ENCODE data around the gene ZNF606.

Gene ZNF606

GRCh38 chr19:58002384-58003173 lies at the start of gene ZNF606:
ZNF606 (minus strand) TSS chr19:58002820; CDS start chr19:58001319, 1,501 bp downstream.
- Histone ChIP-seq H3K4me3 (peak within 1 kb of the TSS; percentile 91), H3K27ac (peak within 1 kb of the TSS; percentile 81), H3K36me3 (ENCODE audit: insufficient read depth, low read length) (peaks cover 72% of the 10 kb centered on the region), H3K9me3 (ENCODE audit: low read depth, low read length) (peaks cover 32% of the 10 kb centered on the region), H3K9ac (ENCODE audit: insufficient read length) (peak within 1 kb of the TSS; percentile 89)
- no peak for TF ChIP-seq EZH2 (IDR thresholded peaks at IDR 0.05)
- TF ChIP-seq POLR2AphosphoS5 (IDR thresholded peaks at IDR 0.05; ENCODE audit: borderline replicate concordance, low read depth, low read length) = peak; percentile 88
- DNase-seq (ENCODE audit: low read depth, low spot score) = no peak

- Histone ChIP-seq H3K9me3 (ENCODE audit: low read depth, low read length) (no peaks in the 10 kb centered on the region), H3K4me3 (no peak overlapping the region), H3K27ac (no peak overlapping the region), H3K36me3 (ENCODE audit: insufficient read depth, low read length) (no peaks in the 10 kb centered on the region), H3K9ac (ENCODE audit: insufficient read length) (no peak overlapping the region)
- no peak for DNase-seq (ENCODE audit: low read depth, low spot score)
- TF ChIP-seq EZH2 (IDR thresholded peaks at IDR 0.05) (no peak), POLR2AphosphoS5 (IDR thresholded peaks at IDR 0.05; ENCODE audit: borderline replicate concordance, low read depth, low read length) (no peak), FOXP2 (optimal IDR thresholded peaks at IDR 0.05; ENCODE audit: control extremely low read depth, extremely low read length, insufficient read depth) (no peak)
Measured at GRCh38 chr19:58052256-58052655, 49.6 kb upstream of the ZNF606 start.

GRCh38 chr19:58047672-58048071 lies 45.1 kb upstream of the ZNF606 start:
- Histone ChIP-seq H3K4me3 (no peak overlapping the region), H3K36me3 (ENCODE audit: insufficient read depth, low read length) (no peaks in the 10 kb centered on the region), H3K27ac (no peak overlapping the region), H3K9ac (ENCODE audit: insufficient read length) (no peak overlapping the region), H3K9me3 (ENCODE audit: low read depth, low read length) (no peaks in the 10 kb centered on the region)
- TF ChIP-seq POLR2AphosphoS5 (IDR thresholded peaks at IDR 0.05; ENCODE audit: borderline replicate concordance, low read depth, low read length) = no peak
- no peak for TF ChIP-seq EZH2 (IDR thresholded peaks at IDR 0.05)
- TF ChIP-seq FOXP2 (optimal IDR thresholded peaks at IDR 0.05; ENCODE audit: control extremely low read depth, extremely low read length, insufficient read depth) = no peak
- DNase-seq (ENCODE audit: low read depth, low spot score) = no peak

- H3K27ac ChIP-seq = no peak overlapping the region
- TF ChIP-seq EZH2 (IDR thresholded peaks at IDR 0.05) = no peak
- TF ChIP-seq FOXP2 (optimal IDR thresholded peaks at IDR 0.05; ENCODE audit: control extremely low read depth, extremely low read length, insufficient read depth) = no peak
- TF ChIP-seq POLR2AphosphoS5 (IDR thresholded peaks at IDR 0.05; ENCODE audit: borderline replicate concordance, low read depth, low read length) = no peak
- H3K4me3 ChIP-seq = no peak overlapping the region
- DNase-seq (ENCODE audit: low read depth, low spot score) = no peak
- H3K9ac ChIP-seq (ENCODE audit: insufficient read length) = no peak overlapping the region
- H3K9me3 ChIP-seq (ENCODE audit: low read depth, low read length) = no peaks in the 10 kb centered on the region
- H3K36me3 ChIP-seq (ENCODE audit: insufficient read depth, low read length) = no peaks in the 10 kb centered on the region
Measured at GRCh38 chr19:58046856-58047255, 44.2 kb upstream of the ZNF606 start.

GRCh38 chr19:58045411-58046050 lies 42.9 kb upstream of the ZNF606 start:
- no peak for TF ChIP-seq FOXP2 (optimal IDR thresholded peaks at IDR 0.05; ENCODE audit: control extremely low read depth, extremely low read length, insufficient read depth)
- no peak for TF ChIP-seq POLR2AphosphoS5 (IDR thresholded peaks at IDR 0.05; ENCODE audit: borderline replicate concordance, low read depth, low read length)
- TF ChIP-seq EZH2 (IDR thresholded peaks at IDR 0.05) = no peak
- no peaks in the 10 kb centered on the region for H3K9me3 ChIP-seq (ENCODE audit: low read depth, low read length)
- no peak for DNase-seq (ENCODE audit: low read depth, low spot score)

GRCh38 chr19:58044886-58045285 lies 42.3 kb upstream of the ZNF606 start:
- Histone ChIP-seq H3K9ac (ENCODE audit: insufficient read length) (no peak overlapping the region), H3K27ac (no peak overlapping the region), H3K9me3 (ENCODE audit: low read depth, low read length) (no peaks in the 10 kb centered on the region), H3K36me3 (ENCODE audit: insufficient read depth, low read length) (no peaks in the 10 kb centered on the region), H3K4me3 (no peak overlapping the region)
- no peak for DNase-seq (ENCODE audit: low read depth, low spot score)
- TF ChIP-seq POLR2AphosphoS5 (IDR thresholded peaks at IDR 0.05; ENCODE audit: borderline replicate concordance, low read depth, low read length) (no peak), FOXP2 (optimal IDR thresholded peaks at IDR 0.05; ENCODE audit: control extremely low read depth, extremely low read length, insufficient read depth) (no peak), EZH2 (IDR thresholded peaks at IDR 0.05) (no peak)

More at GRCh38 chr19:58045411-58046050, 42.9 kb upstream of the ZNF606 start:
- no peaks in the 10 kb centered on the region for H3K36me3 ChIP-seq (ENCODE audit: insufficient read depth, low read length)
- no peak overlapping the region for H3K27ac ChIP-seq
- H3K9ac ChIP-seq (ENCODE audit: insufficient read length) = no peak overlapping the region
- no peak overlapping the region for H3K4me3 ChIP-seq

GRCh38 chr19:58044391-58044790 lies 41.8 kb upstream of the ZNF606 start:
- no peak for DNase-seq (ENCODE audit: low read depth, low spot score)
- no peaks in the 10 kb centered on the region for H3K9me3 ChIP-seq (ENCODE audit: low read depth, low read length)
- no peak for TF ChIP-seq EZH2 (IDR thresholded peaks at IDR 0.05)
- TF ChIP-seq FOXP2 (optimal IDR thresholded peaks at IDR 0.05; ENCODE audit: control extremely low read depth, extremely low read length, insufficient read depth) = no peak
- TF ChIP-seq POLR2AphosphoS5 (IDR thresholded peaks at IDR 0.05; ENCODE audit: borderline replicate concordance, low read depth, low read length) = no peak
- no peaks in the 10 kb centered on the region for H3K36me3 ChIP-seq (ENCODE audit: insufficient read depth, low read length)
- H3K4me3 ChIP-seq = no peak overlapping the region
- no peak overlapping the region for H3K27ac ChIP-seq
- H3K9ac ChIP-seq (ENCODE audit: insufficient read length) = no peak overlapping the region

GRCh38 chr19:58042495-58043340 lies 40.1 kb upstream of the ZNF606 start:
- H3K27ac ChIP-seq = no peak overlapping the region
- H3K36me3 ChIP-seq (ENCODE audit: insufficient read depth, low read length) = no peaks in the 10 kb centered on the region
- DNase-seq (ENCODE audit: low read depth, low spot score) = no peak
- no peak for TF ChIP-seq EZH2 (IDR thresholded peaks at IDR 0.05)
- no peak for TF ChIP-seq FOXP2 (optimal IDR thresholded peaks at IDR 0.05; ENCODE audit: control extremely low read depth, extremely low read length, insufficient read depth)
- TF ChIP-seq POLR2AphosphoS5 (IDR thresholded peaks at IDR 0.05; ENCODE audit: borderline replicate concordance, low read depth, low read length) = no peak
- no peak overlapping the region for H3K9ac ChIP-seq (ENCODE audit: insufficient read length)
- H3K9me3 ChIP-seq (ENCODE audit: low read depth, low read length) = no peaks in the 10 kb centered on the region
- H3K4me3 ChIP-seq = no peak overlapping the region

All from SK-N-MC (cell line).